Activated naive CD4-positive, alpha-beta T cell treated with anti-CD3 and anti-CD28 coated beads for 36 hours (primary cell): Measurements from ENCODE around the gene SNRPA1. TPM values are rescaled to one million over a fixed set of nuclear protein-coding genes. Genes with fewer than 3 reads are reported as not detected.

Source experiments
- CTCF ChIA-PET: fragments of 350-600 bp; sonication (Branson Sonifier 250); formaldehyde crosslinking; loops from one replicate; lab custom pipeline; 2021; ENCODE audit warnings: antibody characterized with exemption; lab: Charles Lee
- DNase-seq: peaks from one replicate; pipeline ENCODE4 v3.0.0-alpha.2; 2020
- H3K27ac Mint-ChIP-seq: one replicate; pipeline ENCODE4 v1.8.0; 2021; ENCODE audit warnings: mild to moderate bottlenecking, mixed read lengths
- H3K27me3 Mint-ChIP-seq: one replicate; pipeline ENCODE4 v1.8.0; 2021; ENCODE audit warnings: low read depth, mixed read lengths
- H3K36me3 Mint-ChIP-seq: one replicate; pipeline ENCODE4 v1.8.0; 2021; ENCODE audit warnings: low read depth, mixed read lengths
- H3K4me1 Mint-ChIP-seq: one replicate; pipeline ENCODE4 v1.8.0; 2021; ENCODE audit warnings: low read depth, mixed read lengths
- H3K4me3 Mint-ChIP-seq: one replicate; pipeline ENCODE4 v1.8.0; 2021; ENCODE audit warnings: mild to moderate bottlenecking, moderate library complexity, mixed read lengths
- H3K9me3 Mint-ChIP-seq: one replicate; pipeline ENCODE4 v1.8.0; 2021; ENCODE audit warnings: mixed read lengths
- intact Hi-C: fragments of 100-400 bp; cut with micrococcal nuclease; formaldehyde crosslinking; loops from one replicate; pipeline ENCODE4 v1.15.1; 2023
- total RNA-seq, 2 experiments: library from RNA; stranded (reverse); gene quantifications; one replicate each; pipeline ENCODE4 v1.2.3, GENCODE V29; 2021

The SNRPA1 gene
- total RNA-seq, 2 experiments from 2014 or later = 205 to 212 TPM

GRCh38 chr15:101264911-101265641 lies 30.0 kb downstream of the SNRPA1 start:
- Mint-ChIP-seq H3K27me3 (no peaks in the 10 kb centered on the region), H3K9me3 (no peaks in the 10 kb centered on the region), H3K4me1 (peaks cover 2% of the 10 kb centered on the region), H3K4me3 (no peak overlapping the region), H3K27ac (no peak overlapping the region), H3K36me3 (peaks cover 3% of the 10 kb centered on the region)
- intact Hi-C loops = no loop called here
- CTCF ChIA-PET = interaction anchor here (0.5 kb wide), 1 partner anchor 11 kb away, joined by 3 read pairs; no protein-coding TSS in a partner anchor
- no peak for DNase-seq

GRCh38 chr15:101264011-101264410 lies 31.0 kb downstream of the SNRPA1 start:
- Mint-ChIP-seq H3K4me3 (no peak overlapping the region), H3K27me3 (no peaks in the 10 kb centered on the region), H3K36me3 (peaks cover 3% of the 10 kb centered on the region), H3K9me3 (no peaks in the 10 kb centered on the region), H3K4me1 (peaks cover 2% of the 10 kb centered on the region), H3K27ac (no peak overlapping the region)
- CTCF ChIA-PET = interaction anchor here (3.1 kb wide), 1 partner anchor 256 kb away, joined by 9 read pairs; no protein-coding TSS in a partner anchor
- DNase-seq = no peak
- intact Hi-C loops = no loop called here

GRCh38 chr15:101262551-101262950 lies 32.5 kb downstream of the SNRPA1 start:
- no peak overlapping the region for H3K27ac Mint-ChIP-seq
- H3K27me3 Mint-ChIP-seq = peaks cover 6% of the 10 kb centered on the region
- no peaks in the 10 kb centered on the region for H3K36me3 Mint-ChIP-seq
- peaks cover 2% of the 10 kb centered on the region for H3K4me1 Mint-ChIP-seq
- intact Hi-C loops = no loop called here
- no peaks in the 10 kb centered on the region for H3K9me3 Mint-ChIP-seq
- DNase-seq = no peak
- CTCF ChIA-PET = interaction anchor here (0.8 to 4.0 kb wide), 4 partner anchors 174 to 254 kb away, joined by 5 to 19 read pairs (median 8); no protein-coding TSS in a partner anchor
- no peak overlapping the region for H3K4me3 Mint-ChIP-seq

GRCh38 chr15:101258238-101259144 lies 36.6 kb downstream of the SNRPA1 start:
- peak; percentile 73 for DNase-seq
- Mint-ChIP-seq H3K4me3 (no peak overlapping the region), H3K27me3 (peaks cover 6% of the 10 kb centered on the region), H3K36me3 (no peaks in the 10 kb centered on the region), H3K4me1 (peaks cover 19% of the 10 kb centered on the region), H3K27ac (no peak overlapping the region), H3K9me3 (no peaks in the 10 kb centered on the region)
- CTCF ChIA-PET = interaction anchor here (0.7 to 5.5 kb wide), 30 partner anchors 9 to 342 kb away, joined by 3 to 89 read pairs (median 4); no protein-coding TSS in a partner anchor
- intact Hi-C loops = loop anchor here (1.0 kb wide), 3 partner anchors 137 to 243 kb away; no protein-coding TSS in a partner anchor

- Mint-ChIP-seq H3K4me3 (no peak overlapping the region), H3K4me1 (peaks cover 26% of the 10 kb centered on the region), H3K36me3 (no peaks in the 10 kb centered on the region), H3K27me3 (peaks cover 6% of the 10 kb centered on the region), H3K9me3 (no peaks in the 10 kb centered on the region), H3K27ac (no peak overlapping the region)
- intact Hi-C loops = no loop called here
- DNase-seq = peak; percentile 34
- CTCF ChIA-PET = interaction anchor here (2.3 to 5.5 kb wide), 3 partner anchors 135 to 241 kb away, joined by 18 to 89 read pairs (median 58); no protein-coding TSS in a partner anchor
Observed at GRCh38 chr15:101256757-101257156, 38.3 kb downstream of the SNRPA1 start.

GRCh38 chr15:101255615-101256241 lies 39.3 kb downstream of the SNRPA1 start:
- H3K27me3 Mint-ChIP-seq = peaks cover 6% of the 10 kb centered on the region
- CTCF ChIA-PET = interaction anchor here (0.6 to 5.5 kb wide), 9 partner anchors 32 to 247 kb away, joined by 3 to 89 read pairs (median 4); no protein-coding TSS in a partner anchor
- H3K36me3 Mint-ChIP-seq = no peaks in the 10 kb centered on the region
- H3K4me3 Mint-ChIP-seq = no peak overlapping the region
- H3K4me1 Mint-ChIP-seq = peaks cover 26% of the 10 kb centered on the region
- no peak overlapping the region for H3K27ac Mint-ChIP-seq
- H3K9me3 Mint-ChIP-seq = no peaks in the 10 kb centered on the region
- no peak for DNase-seq
- intact Hi-C loops = no loop called here

- no peak for DNase-seq
- intact Hi-C loops = no loop called here
- CTCF ChIA-PET = interaction anchor here (0.6 to 5.5 kb wide), 6 partner anchors 33 to 247 kb away, joined by 3 to 89 read pairs (median 6); no protein-coding TSS in a partner anchor
- Mint-ChIP-seq H3K4me1 (peaks cover 32% of the 10 kb centered on the region), H3K36me3 (no peaks in the 10 kb centered on the region), H3K27ac (no peak overlapping the region), H3K4me3 (no peak overlapping the region), H3K9me3 (no peaks in the 10 kb centered on the region), H3K27me3 (peaks cover 6% of the 10 kb centered on the region)
Observed at GRCh38 chr15:101255051-101255395, 40.0 kb downstream of the SNRPA1 start.

GRCh38 chr15:101254157-101255050 lies 40.6 kb downstream of the SNRPA1 start:
- H3K27me3 Mint-ChIP-seq = peaks cover 6% of the 10 kb centered on the region
- peaks cover 39% of the 10 kb centered on the region for H3K4me1 Mint-ChIP-seq
- intact Hi-C loops = no loop called here

GRCh38 chr15:101252836-101253235 lies 42.2 kb downstream of the SNRPA1 start:
- peaks cover 52% of the 10 kb centered on the region for H3K4me1 Mint-ChIP-seq

More at GRCh38 chr15:101254157-101255050, 40.6 kb downstream of the SNRPA1 start:
- no peak overlapping the region for H3K4me3 Mint-ChIP-seq
- no peaks in the 10 kb centered on the region for H3K36me3 Mint-ChIP-seq
- CTCF ChIA-PET = interaction anchor here (0.7 to 5.5 kb wide), 5 partner anchors 34 to 246 kb away, joined by 3 to 89 read pairs (median 6); no protein-coding TSS in a partner anchor
- H3K27ac Mint-ChIP-seq = no peak overlapping the region
- H3K9me3 Mint-ChIP-seq = no peaks in the 10 kb centered on the region
- DNase-seq = no peak

GRCh38 chr15:101251830-101252820 lies 42.9 kb downstream of the SNRPA1 start, which contains the start of gene CHSY1:
CHSY1 (minus strand) TSS chr15:101252048; CDS start chr15:101251456, 592 bp downstream.
- Mint-ChIP-seq H3K9me3 (no peaks in the 10 kb centered on the region), H3K4me3 (peak within 1 kb of the TSS; percentile 90), H3K27ac (peak within 1 kb of the TSS; percentile 88), H3K27me3 (no peaks in the 10 kb centered on the region), H3K4me1 (peaks cover 60% of the 10 kb centered on the region), H3K36me3 (peaks cover 4% of the 10 kb centered on the region)
- CTCF ChIA-PET = interaction anchor here (0.6 to 1.7 kb wide), 7 partner anchors 14 to 243 kb away, joined by 3 to 5 read pairs (median 3); no protein-coding TSS in a partner anchor
- peak; percentile 79 for DNase-seq
- intact Hi-C loops = loop anchor here (1.0 to 2.0 kb wide), 5 partner anchors 43 to 649 kb away; partner anchors contain the start of genes ASB7, LINS1 and SNRPA1

More at GRCh38 chr15:101252836-101253235, 42.2 kb downstream of the SNRPA1 start:
- intact Hi-C loops = loop anchor here (1.0 to 2.0 kb wide), 4 partner anchors 47 to 650 kb away; partner anchors contain the start of genes ASB7 and LINS1
- Mint-ChIP-seq H3K4me3 (peak overlapping the region; percentile 81), H3K9me3 (no peaks in the 10 kb centered on the region), H3K27me3 (no peaks in the 10 kb centered on the region), H3K36me3 (peaks cover 2% of the 10 kb centered on the region), H3K27ac (peak overlapping the region; percentile 84)
- DNase-seq = no peak
- CTCF ChIA-PET = interaction anchor here (0.7 kb wide), 2 partner anchors 14 to 244 kb away, joined by 3 read pairs; no protein-coding TSS in a partner anchor
